BLaER1 treated with 17β-estradiol and CSF1 and Interleukin-3, amounts not matched to agents 10 nM and 100 nM (cell line): ENCODE data around the gene IFT27.

ENCODE experiments used
- H3K27ac ChIP-seq, 11 experiments: shearing (Covaris generic); formaldehyde crosslinking; 2 replicates each; pipeline ENCODE4 v1.8.1; 2022
- H3K27me3 ChIP-seq, 11 experiments: shearing (Covaris generic); formaldehyde crosslinking; 2 replicates each; pipeline ENCODE4 v1.8.1; 2022
- H3K36me3 ChIP-seq, 11 experiments: shearing (Covaris generic); formaldehyde crosslinking; 2 replicates each; pipeline ENCODE4 v1.8.1; 2022
- H3K4me1 ChIP-seq, 10 experiments: shearing (Covaris generic); formaldehyde crosslinking; 2 replicates each; pipeline ENCODE4 v1.8.1; 2022
- H3K4me2 ChIP-seq, 11 experiments: shearing (Covaris generic); formaldehyde crosslinking; 2 replicates each; pipeline ENCODE4 v1.8.1; 2022
- H3K4me3 ChIP-seq, 10 experiments: shearing (Covaris generic); formaldehyde crosslinking; 2 replicates each; pipeline ENCODE4 v1.8.1; 2022
- H3K9ac ChIP-seq, 11 experiments: shearing (Covaris generic); formaldehyde crosslinking; 2 replicates each; pipeline ENCODE4 v1.8.1; 2022
- H3K9me3 ChIP-seq, 11 experiments: shearing (Covaris generic); formaldehyde crosslinking; replicated peaks in 1 of 11; 2 replicates each; pipeline ENCODE4 v1.8.1; 2022
- H4K20me1 ChIP-seq, 11 experiments: shearing (Covaris generic); formaldehyde crosslinking; 2 replicates each; pipeline ENCODE4 v1.8.1; 2022
- Cebpa-rat ChIP-seq, 11 experiments: shearing (Covaris generic); IDR thresholded peaks; 2 replicates each; pipeline ENCODE4 v1.8.1; 2022

The IFT27 gene

GRCh38 chr22:36765943-36766450 lies 9.9 kb downstream of the IFT27 start:
- Histone ChIP-seq H3K9ac (peak overlapping the region in 4 of 11 experiments; percentile 2 to 57 (median 28); a peak in 5 of 22 replicates), H4K20me1 (peaks cover 0 to 7% (median 0%) of the 10 kb centered on the region in 11 experiments; a peak in 2 of 22 replicates), H3K9me3 (peaks cover 0 to 19% (median 15%) of the 10 kb centered on the region in 11 experiments; a peak in 16 of 22 replicates), H3K27me3 (no peaks in the 10 kb centered on the region), H3K4me1 (peaks cover 48 to 60% (median 58%) of the 10 kb centered on the region in 10 experiments), H3K27ac (peak overlapping the region in 6 of 11 experiments; percentile 33 to 71 (median 62); a peak in 9 of 22 replicates), H3K4me3 (no peak overlapping the region), H3K36me3 (peaks cover 8 to 43% (median 23%) of the 10 kb centered on the region in 11 experiments; a peak in 21 of 22 replicates), H3K4me2 (peak overlapping the region in 10 of 11 experiments; percentile 65 to 93 (median 84); a peak in 19 of 22 replicates)
- no peak for TF ChIP-seq Cebpa-rat (IDR thresholded peaks at IDR 0.05)

GRCh38 chr22:36765131-36765942 lies 10.6 kb downstream of the IFT27 start:
- TF ChIP-seq Cebpa-rat (IDR thresholded peaks at IDR 0.05), result no peak
- peaks cover 0 to 19% (median 15%) of the 10 kb centered on the region in 11 experiments; a peak in 16 of 22 replicates for H3K9me3 ChIP-seq
- H3K27me3 ChIP-seq, result no peaks in the 10 kb centered on the region
- peak overlapping the region in 4 of 11 experiments; percentile 58 to 71 (median 68); a peak in 6 of 22 replicates for H3K27ac ChIP-seq
- H3K4me1 ChIP-seq, result peaks cover 41 to 58% (median 51%) of the 10 kb centered on the region in 10 experiments
- peaks cover 0 to 7% (median 0%) of the 10 kb centered on the region in 11 experiments; a peak in 2 of 22 replicates for H4K20me1 ChIP-seq
- peaks cover 8 to 43% (median 23%) of the 10 kb centered on the region in 11 experiments; a peak in 21 of 22 replicates for H3K36me3 ChIP-seq
- peak overlapping the region in 9 of 11 experiments; percentile 72 to 93 (median 85); a peak in 16 of 22 replicates for H3K4me2 ChIP-seq
- no peak overlapping the region for H3K4me3 ChIP-seq
- peak overlapping the region in 4 of 11 experiments; percentile 2 to 36 (median 14); a peak in 1 of 22 replicates for H3K9ac ChIP-seq

GRCh38 chr22:36764641-36765040 lies 11.3 kb downstream of the IFT27 start:
- Histone ChIP-seq H3K4me1 (peaks cover 34 to 58% (median 49%) of the 10 kb centered on the region in 10 experiments), H3K9me3 (peaks cover 0 to 19% (median 15%) of the 10 kb centered on the region in 11 experiments; a peak in 16 of 22 replicates), H3K27me3 (no peaks in the 10 kb centered on the region), H3K4me3 (no peak overlapping the region), H3K9ac (no peak overlapping the region), H3K4me2 (no peak overlapping the region), H4K20me1 (peaks cover 0 to 7% (median 0%) of the 10 kb centered on the region in 11 experiments; a peak in 1 of 22 replicates), H3K36me3 (peaks cover 8 to 43% (median 23%) of the 10 kb centered on the region in 11 experiments; a peak in 21 of 22 replicates), H3K27ac (no peak overlapping the region)
- no peak for TF ChIP-seq Cebpa-rat (IDR thresholded peaks at IDR 0.05)

- Histone ChIP-seq H3K4me1 (peaks cover 28 to 58% (median 49%) of the 10 kb centered on the region in 10 experiments), H3K9me3 (peaks cover 0 to 19% (median 15%) of the 10 kb centered on the region in 11 experiments; a peak in 16 of 22 replicates), H3K4me3 (no peak overlapping the region), H3K9ac (no peak overlapping the region), H3K36me3 (peaks cover 8 to 43% (median 23%) of the 10 kb centered on the region in 11 experiments; a peak in 21 of 22 replicates), H3K4me2 (no peak overlapping the region), H4K20me1 (peaks cover 0 to 7% (median 0%) of the 10 kb centered on the region in 11 experiments; a peak in 1 of 22 replicates), H3K27ac (no peak overlapping the region), H3K27me3 (no peaks in the 10 kb centered on the region)
- TF ChIP-seq Cebpa-rat (IDR thresholded peaks at IDR 0.05), result no peak
Measured at GRCh38 chr22:36764060-36764459, 11.9 kb downstream of the IFT27 start.

- Histone ChIP-seq H3K36me3 (peaks cover 8 to 43% (median 23%) of the 10 kb centered on the region in 11 experiments; a peak in 21 of 22 replicates), H3K27ac (no peak overlapping the region), H3K9me3 (peaks cover 0 to 19% (median 15%) of the 10 kb centered on the region in 11 experiments; a peak in 16 of 22 replicates), H3K9ac (no peak overlapping the region), H3K4me2 (no peak overlapping the region), H3K27me3 (no peaks in the 10 kb centered on the region), H3K4me1 (peaks cover 25 to 58% (median 49%) of the 10 kb centered on the region in 10 experiments), H4K20me1 (peaks cover 0 to 7% (median 0%) of the 10 kb centered on the region in 11 experiments; a peak in 1 of 22 replicates), H3K4me3 (no peak overlapping the region)
- no peak for TF ChIP-seq Cebpa-rat (IDR thresholded peaks at IDR 0.05)
Measured at GRCh38 chr22:36763576-36763975, 12.3 kb downstream of the IFT27 start.

GRCh38 chr22:36762687-36763260 lies 13.1 kb downstream of the IFT27 start:
- Histone ChIP-seq H3K27ac (no peak overlapping the region), H3K4me3 (no peak overlapping the region), H4K20me1 (peaks cover 0 to 7% (median 0%) of the 10 kb centered on the region in 11 experiments; a peak in 1 of 22 replicates), H3K4me2 (no peak overlapping the region), H3K36me3 (peaks cover 8 to 43% (median 23%) of the 10 kb centered on the region in 11 experiments; a peak in 21 of 22 replicates), H3K9ac (no peak overlapping the region), H3K27me3 (no peaks in the 10 kb centered on the region), H3K4me1 (peaks cover 17 to 58% (median 48%) of the 10 kb centered on the region in 10 experiments), H3K9me3 (peaks cover 0 to 19% (median 15%) of the 10 kb centered on the region in 11 experiments; a peak in 16 of 22 replicates)
- TF ChIP-seq Cebpa-rat (IDR thresholded peaks at IDR 0.05), result no peak

DNA sequence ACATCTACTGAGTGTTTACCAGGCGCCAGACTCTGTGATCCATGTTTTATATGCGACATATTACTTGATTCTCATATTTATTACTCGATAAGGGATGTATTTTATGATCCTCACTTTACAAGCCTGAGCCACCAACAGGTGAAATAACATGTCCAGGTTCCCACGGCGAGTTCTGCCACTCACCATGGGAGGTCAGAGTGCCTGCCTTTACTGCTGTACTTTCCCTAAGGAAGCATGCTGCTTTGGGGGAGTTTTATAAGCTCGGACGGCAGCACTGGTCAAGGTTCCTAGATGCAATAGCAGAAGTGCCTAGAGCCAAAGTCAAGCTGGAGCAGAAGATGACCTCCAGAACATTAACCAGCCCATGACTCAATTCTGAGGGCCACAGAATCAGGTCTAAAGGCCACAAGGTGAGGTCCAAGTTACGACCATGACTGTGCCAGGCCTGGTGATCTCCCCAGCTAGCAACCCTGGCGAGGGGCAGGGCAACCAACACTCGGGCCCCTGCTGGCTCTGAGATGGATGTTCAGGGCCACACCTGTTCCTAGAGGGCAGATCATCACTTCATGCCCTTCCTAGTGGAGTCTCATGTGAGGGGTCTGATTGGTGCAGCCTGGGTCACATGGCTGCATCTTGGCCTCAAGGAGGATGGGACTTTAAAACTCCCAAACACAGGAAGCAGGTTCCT lies 14.2 kb downstream of the IFT27 start:
- Histone ChIP-seq H3K9me3 (peaks cover 0 to 19% (median 15%) of the 10 kb centered on the region in 11 experiments; a peak in 16 of 22 replicates), H3K27me3 (no peaks in the 10 kb centered on the region), H3K4me3 (no peak overlapping the region), H3K36me3 (peaks cover 8 to 43% (median 23%) of the 10 kb centered on the region in 11 experiments; a peak in 21 of 22 replicates), H3K4me2 (no peak overlapping the region), H3K4me1 (peaks cover 13 to 58% (median 48%) of the 10 kb centered on the region in 10 experiments), H3K9ac (no peak overlapping the region), H4K20me1 (no peaks in the 10 kb centered on the region; a peak in 1 of 22 replicates), H3K27ac (no peak overlapping the region)
- no peak for TF ChIP-seq Cebpa-rat (IDR thresholded peaks at IDR 0.05)

DNA sequence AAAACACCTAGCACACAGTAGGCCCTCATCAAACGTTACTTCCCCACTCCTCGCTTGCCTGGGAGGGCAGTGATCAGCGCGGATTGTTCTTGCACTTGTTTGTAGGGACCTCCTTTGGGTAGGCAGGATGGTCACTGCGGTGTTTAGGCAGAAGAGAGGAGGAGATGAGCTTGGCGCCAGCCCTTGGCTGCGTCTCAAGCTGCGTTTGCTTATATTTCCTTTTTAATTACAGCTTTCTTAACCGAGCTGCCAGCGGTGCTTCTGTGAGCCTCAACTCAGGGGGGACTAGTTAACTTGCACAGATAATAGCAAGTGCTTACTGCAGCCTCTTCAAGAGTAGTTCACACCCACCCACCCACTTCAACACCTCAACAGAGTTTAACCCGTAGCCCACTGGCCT lies 15.1 kb downstream of the IFT27 start:
- Histone ChIP-seq H3K4me3 (no peak overlapping the region), H3K4me1 (peaks cover 16 to 58% (median 48%) of the 10 kb centered on the region in 10 experiments), H3K27me3 (no peaks in the 10 kb centered on the region), H4K20me1 (no peaks in the 10 kb centered on the region; a peak in 1 of 22 replicates), H3K36me3 (peaks cover 8 to 41% (median 23%) of the 10 kb centered on the region in 11 experiments; a peak in 21 of 22 replicates), H3K27ac (no peak overlapping the region), H3K9ac (no peak overlapping the region), H3K9me3 (peaks cover 0 to 19% (median 15%) of the 10 kb centered on the region in 11 experiments; a peak in 16 of 22 replicates), H3K4me2 (no peak overlapping the region)
- TF ChIP-seq Cebpa-rat (IDR thresholded peaks at IDR 0.05), result no peak
